Naive thymus-derived CD8-positive, alpha-beta T cell (primary cell): ENCODE results near the gene HABP2. TPM values are rescaled to one million over a fixed set of nuclear protein-coding genes. Genes with fewer than 3 reads are reported as not detected.

Experiments
- ATAC-seq, 2 donors: fragments of 150-1000 bp; cut with Tn5 transposase in 1 of 2; sonication (Bioruptor Pico), chemical (Tn5 transposase) in 1 of 2; 1 replicate in 1 of 2; 2 replicates in 1 of 2; pipeline ENCODE4 v1.10.0; 2021; ENCODE audit warnings: mild to moderate bottlenecking in 2 of 2, moderate library complexity in 2 of 2
- POLR2A ChIA-PET: fragments of 350-600 bp; sonication (Branson Sonifier 250); formaldehyde crosslinking; loops from one replicate; lab custom pipeline; 2021; ENCODE audit warnings: antibody characterized with exemption; lab: Charles Lee
- DNase-seq, 10 donors: peaks; one replicate each; pipeline versions ENCODE4 v3.0.0 to v3.0.0-alpha.2; 2020 to 2022
- H3K27ac Mint-ChIP-seq, 10 donors: one replicate each; pipeline ENCODE4 v1.8.0; 2020 to 2022; ENCODE audit warnings: mild to moderate bottlenecking in 10 of 10, mixed read lengths in 10 of 10, moderate library complexity in 4 of 10, inconsistent platforms in 1 of 10
- H3K27me3 Mint-ChIP-seq, 5 donors: one replicate each; pipeline ENCODE4 v1.8.0; 2021 to 2022; ENCODE audit warnings: mixed read lengths in 5 of 5
- H3K36me3 Mint-ChIP-seq, 3 donors: one replicate each; pipeline ENCODE4 v1.8.0; 2020 to 2022; ENCODE audit warnings: mixed read lengths in 3 of 3, mild to moderate bottlenecking in 2 of 3, inconsistent platforms in 1 of 3
- H3K4me1 Mint-ChIP-seq, 4 donors: one replicate each; pipeline ENCODE4 v1.8.0; 2021 to 2022; ENCODE audit warnings: mixed read lengths in 4 of 4
- H3K4me3 Mint-ChIP-seq, 10 donors: one replicate each; pipeline ENCODE4 v1.8.0; 2020 to 2022; ENCODE audit warnings: mild to moderate bottlenecking in 10 of 10, mixed read lengths in 10 of 10, moderate library complexity in 6 of 10, inconsistent platforms in 1 of 10
- H3K9me3 Mint-ChIP-seq, 9 donors: one replicate each; pipeline ENCODE4 v1.8.0; 2020 to 2022; ENCODE audit warnings: mixed read lengths in 9 of 9, mild to moderate bottlenecking in 3 of 9, inconsistent platforms in 1 of 9, moderate library complexity in 1 of 9
- polyA plus RNA-seq, 3 donors: library from polyadenylated mRNA; unstranded; fragments of 300-500 nt; fragmentation: Illumina TruSeq; gene quantifications; one replicate each; pipeline ENCODE4 v1.2.3, GENCODE V29; 2021
- total RNA-seq, 8 experiments: library from RNA in 2 of 8; stranded (reverse) in 2 of 8; gene quantifications; one replicate each; pipeline ENCODE4 v1.2.3 and lab custom pipeline; 2021 to 2026

Gene HABP2
- total and polyA plus RNA-seq, 5 experiments from 2014 or later = not detected

GRCh38 chr10:113566888-113567287 lies 14.0 kb downstream of the HABP2 start:
- H3K36me3 Mint-ChIP-seq = no peaks in the 10 kb centered on the region
- ATAC-seq = no peak
- H3K9me3 Mint-ChIP-seq = no peaks in the 10 kb centered on the region
- POLR2A ChIA-PET = no interaction called here
- peaks cover 4 to 10% (median 5%) of the 10 kb centered on the region in 4 donors for H3K4me1 Mint-ChIP-seq
- DNase-seq = no peak
- no peak overlapping the region for H3K27ac Mint-ChIP-seq
- no peak overlapping the region for H3K4me3 Mint-ChIP-seq
- no peaks in the 10 kb centered on the region for H3K27me3 Mint-ChIP-seq

GRCh38 chr10:113569576-113569975 lies 16.7 kb downstream of the HABP2 start:
- POLR2A ChIA-PET = no interaction called here
- no peaks in the 10 kb centered on the region for H3K9me3 Mint-ChIP-seq
- H3K27me3 Mint-ChIP-seq = no peaks in the 10 kb centered on the region
- H3K4me3 Mint-ChIP-seq = no peak overlapping the region
- H3K4me1 Mint-ChIP-seq = no peaks in the 10 kb centered on the region
- no peaks in the 10 kb centered on the region for H3K36me3 Mint-ChIP-seq
- no peak overlapping the region for H3K27ac Mint-ChIP-seq
- no peak for DNase-seq
- no peak for ATAC-seq

- H3K36me3 Mint-ChIP-seq = no peaks in the 10 kb centered on the region
- peaks cover 0 to 20% (median 2%) of the 10 kb centered on the region in 5 donors for H3K27me3 Mint-ChIP-seq
- DNase-seq (no peak), ATAC-seq (no peak)
- no peaks in the 10 kb centered on the region for H3K4me1 Mint-ChIP-seq
- H3K27ac Mint-ChIP-seq = no peak overlapping the region
- H3K9me3 Mint-ChIP-seq = no peaks in the 10 kb centered on the region
- POLR2A ChIA-PET = no interaction called here
- H3K4me3 Mint-ChIP-seq = no peak overlapping the region
These were observed 19.9 kb downstream of the HABP2 start for GRCh38 chr10:113572520-113573290.

GRCh38 chr10:113573368-113573767 lies 20.5 kb downstream of the HABP2 start:
- POLR2A ChIA-PET = no interaction called here

GRCh38 chr10:113576852-113577251 lies 24.0 kb downstream of the HABP2 start:
- Mint-ChIP-seq H3K4me1 (no peaks in the 10 kb centered on the region), H3K27ac (no peak overlapping the region), H3K36me3 (no peaks in the 10 kb centered on the region), H3K9me3 (no peaks in the 10 kb centered on the region), H3K4me3 (no peak overlapping the region), H3K27me3 (peaks cover 0 to 24% (median 10%) of the 10 kb centered on the region in 5 donors)
- DNase-seq (no peak), ATAC-seq (no peak)
- POLR2A ChIA-PET = no interaction called here

More at GRCh38 chr10:113573368-113573767, 20.5 kb downstream of the HABP2 start:
- H3K9me3 Mint-ChIP-seq = no peaks in the 10 kb centered on the region
- H3K27ac Mint-ChIP-seq = no peak overlapping the region
- peaks cover 0 to 24% (median 2%) of the 10 kb centered on the region in 5 donors for H3K27me3 Mint-ChIP-seq
- ATAC-seq = no peak
- no peak overlapping the region for H3K4me3 Mint-ChIP-seq
- no peaks in the 10 kb centered on the region for H3K4me1 Mint-ChIP-seq
- no peaks in the 10 kb centered on the region for H3K36me3 Mint-ChIP-seq
- no peak for DNase-seq

GRCh38 chr10:113578773-113579172 lies 25.9 kb downstream of the HABP2 start:
- POLR2A ChIA-PET = no interaction called here
- DNase-seq (no peak), ATAC-seq (no peak)
- no peaks in the 10 kb centered on the region for H3K9me3 Mint-ChIP-seq
- H3K27ac Mint-ChIP-seq = no peak overlapping the region
- no peak overlapping the region for H3K4me3 Mint-ChIP-seq
- H3K36me3 Mint-ChIP-seq = no peaks in the 10 kb centered on the region
- H3K4me1 Mint-ChIP-seq = no peaks in the 10 kb centered on the region
- H3K27me3 Mint-ChIP-seq = peaks cover 0 to 37% (median 10%) of the 10 kb centered on the region in 5 donors

- ATAC-seq = no peak
- H3K4me3 Mint-ChIP-seq = no peak overlapping the region
- H3K27ac Mint-ChIP-seq = no peak overlapping the region
- POLR2A ChIA-PET = no interaction called here
- no peaks in the 10 kb centered on the region for H3K9me3 Mint-ChIP-seq
- no peaks in the 10 kb centered on the region for H3K4me1 Mint-ChIP-seq
- peaks cover 3 to 34% (median 11%) of the 10 kb centered on the region in 5 donors for H3K27me3 Mint-ChIP-seq
- H3K36me3 Mint-ChIP-seq = no peaks in the 10 kb centered on the region
- no peak for DNase-seq
These were observed 28.2 kb downstream of the HABP2 start for GRCh38 chr10:113581092-113581491.

GRCh38 chr10:113583571-113583970 lies 30.7 kb downstream of the HABP2 start:
- Mint-ChIP-seq H3K4me3 (no peak overlapping the region), H3K27ac (no peak overlapping the region), H3K9me3 (no peaks in the 10 kb centered on the region), H3K36me3 (no peaks in the 10 kb centered on the region), H3K27me3 (peaks cover 3 to 23% (median 11%) of the 10 kb centered on the region in 5 donors), H3K4me1 (no peaks in the 10 kb centered on the region)
- POLR2A ChIA-PET = no interaction called here
- DNase-seq (no peak), ATAC-seq (no peak)

GRCh38 chr10:113585949-113586348 lies 33.1 kb downstream of the HABP2 start:
- no peak overlapping the region for H3K27ac Mint-ChIP-seq
- no peaks in the 10 kb centered on the region for H3K36me3 Mint-ChIP-seq
- no peak for DNase-seq
- no peaks in the 10 kb centered on the region for H3K9me3 Mint-ChIP-seq
- H3K4me1 Mint-ChIP-seq = no peaks in the 10 kb centered on the region
- POLR2A ChIA-PET = no interaction called here
- no peak overlapping the region for H3K4me3 Mint-ChIP-seq
- H3K27me3 Mint-ChIP-seq = peaks cover 3 to 23% (median 5%) of the 10 kb centered on the region in 5 donors
- ATAC-seq = no peak

GRCh38 chr10:113589201-113589770 lies 36.4 kb downstream of the HABP2 start:
- Mint-ChIP-seq H3K36me3 (no peaks in the 10 kb centered on the region), H3K27me3 (peaks cover 0 to 5% (median 4%) of the 10 kb centered on the region in 5 donors), H3K4me1 (no peaks in the 10 kb centered on the region), H3K27ac (no peak overlapping the region), H3K4me3 (no peak overlapping the region), H3K9me3 (no peaks in the 10 kb centered on the region)
- DNase-seq = no peak
- POLR2A ChIA-PET = no interaction called here
- no peak for ATAC-seq

GRCh38 chr10:113590581-113590980 lies 37.7 kb downstream of the HABP2 start:
- no peaks in the 10 kb centered on the region for H3K4me1 Mint-ChIP-seq
- H3K9me3 Mint-ChIP-seq = no peaks in the 10 kb centered on the region
- DNase-seq (no peak), ATAC-seq (no peak)
- peaks cover 0 to 7% (median 0%) of the 10 kb centered on the region in 5 donors for H3K27me3 Mint-ChIP-seq
- H3K27ac Mint-ChIP-seq = no peak overlapping the region
- no peak overlapping the region for H3K4me3 Mint-ChIP-seq
- POLR2A ChIA-PET = no interaction called here
- no peaks in the 10 kb centered on the region for H3K36me3 Mint-ChIP-seq

- ATAC-seq = no peak
- DNase-seq = no peak
- H3K27me3 Mint-ChIP-seq = peaks cover 0 to 7% (median 1%) of the 10 kb centered on the region in 5 donors
- H3K4me3 Mint-ChIP-seq = no peak overlapping the region
- no peaks in the 10 kb centered on the region for H3K9me3 Mint-ChIP-seq
- POLR2A ChIA-PET = no interaction called here
- no peaks in the 10 kb centered on the region for H3K4me1 Mint-ChIP-seq
- H3K27ac Mint-ChIP-seq = no peak overlapping the region
- H3K36me3 Mint-ChIP-seq = no peaks in the 10 kb centered on the region
These were observed 39.5 kb downstream of the HABP2 start for GRCh38 chr10:113592380-113592779.

- no peak overlapping the region for H3K4me3 Mint-ChIP-seq
These were observed 41.8 kb downstream of the HABP2 start for GRCh38 chr10:113594652-113595051.

More at GRCh38 chr10:113594652-113595051, 41.8 kb downstream of the HABP2 start:
- DNase-seq = no peak
- H3K27ac Mint-ChIP-seq = no peak overlapping the region
- no peaks in the 10 kb centered on the region for H3K9me3 Mint-ChIP-seq
- POLR2A ChIA-PET = no interaction called here
- ATAC-seq = no peak
- H3K4me1 Mint-ChIP-seq = no peaks in the 10 kb centered on the region
- H3K36me3 Mint-ChIP-seq = no peaks in the 10 kb centered on the region
- peaks cover 0 to 7% (median 3%) of the 10 kb centered on the region in 5 donors for H3K27me3 Mint-ChIP-seq
